Measurements from ENCODE around the gene ALDH1A2. TPM values are rescaled to one million over a fixed set of nuclear protein-coding genes. Genes with fewer than 3 reads are reported as not detected.

ALDH1A2 gene
- total RNA-seq, 4 donors from 2014 or later, result 47.9 to 128 (median 109) TPM

DNA sequence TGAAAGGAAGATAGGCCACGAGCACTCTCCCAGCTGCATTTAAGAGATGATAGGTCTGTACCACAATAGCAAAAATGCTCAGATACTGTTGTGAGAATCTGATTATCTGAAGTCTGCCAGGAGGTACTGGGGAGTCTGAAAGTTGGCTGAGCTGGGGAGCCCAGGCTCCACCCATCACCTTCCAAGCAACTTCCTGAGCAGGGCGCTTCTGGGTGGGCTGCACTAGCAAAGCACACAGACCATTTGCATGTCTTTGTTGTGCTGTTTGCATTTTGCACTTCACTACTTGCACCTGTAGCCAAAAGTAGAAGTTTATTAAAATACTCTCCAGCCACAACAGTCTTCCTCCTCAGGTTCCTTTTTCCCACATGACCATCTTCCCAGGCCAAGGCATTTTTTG lies 133.2 kb downstream of the ALDH1A2 start:
- no peak for TF ChIP-seq POLR2A (IDR thresholded peaks at IDR 0.05)
- TF ChIP-seq, protein P1, sequence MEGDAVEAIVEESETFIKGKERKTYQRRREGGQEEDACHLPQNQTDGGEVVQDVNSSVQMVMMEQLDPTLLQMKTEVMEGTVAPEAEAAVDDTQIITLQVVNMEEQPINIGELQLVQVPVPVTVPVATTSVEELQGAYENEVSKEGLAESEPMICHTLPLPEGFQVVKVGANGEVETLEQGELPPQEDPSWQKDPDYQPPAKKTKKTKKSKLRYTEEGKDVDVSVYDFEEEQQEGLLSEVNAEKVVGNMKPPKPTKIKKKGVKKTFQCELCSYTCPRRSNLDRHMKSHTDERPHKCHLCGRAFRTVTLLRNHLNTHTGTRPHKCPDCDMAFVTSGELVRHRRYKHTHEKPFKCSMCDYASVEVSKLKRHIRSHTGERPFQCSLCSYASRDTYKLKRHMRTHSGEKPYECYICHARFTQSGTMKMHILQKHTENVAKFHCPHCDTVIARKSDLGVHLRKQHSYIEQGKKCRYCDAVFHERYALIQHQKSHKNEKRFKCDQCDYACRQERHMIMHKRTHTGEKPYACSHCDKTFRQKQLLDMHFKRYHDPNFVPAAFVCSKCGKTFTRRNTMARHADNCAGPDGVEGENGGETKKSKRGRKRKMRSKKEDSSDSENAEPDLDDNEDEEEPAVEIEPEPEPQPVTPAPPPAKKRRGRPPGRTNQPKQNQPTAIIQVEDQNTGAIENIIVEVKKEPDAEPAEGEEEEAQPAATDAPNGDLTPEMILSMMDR (IDR thresholded peaks at IDR 0.05), result no peak
- intact Hi-C loops (cut with DNase I; ENCODE audit: low total_unique reads), result no loop called here

GRCh38 chr15:57931570-57931969 lies 133.9 kb downstream of the ALDH1A2 start:
- intact Hi-C loops (cut with DNase I; ENCODE audit: low total_unique reads), result no loop called here
- Histone ChIP-seq H3K4me3 (no peak overlapping the region), H3K27ac (no peak overlapping the region), H3K27me3 (no peaks in the 10 kb centered on the region), H3K36me3 (no peaks in the 10 kb centered on the region), H3K9me3 (no peaks in the 10 kb centered on the region), H3K4me1 (no peaks in the 10 kb centered on the region)
- no peak for DNase-seq
- TF ChIP-seq POLR2A (IDR thresholded peaks at IDR 0.05), result no peak
- TF ChIP-seq, protein P1 (IDR thresholded peaks at IDR 0.05), result no peak

More for the DNA sequence above, 133.2 kb downstream of the ALDH1A2 start:
- no peaks in the 10 kb centered on the region for H3K36me3 ChIP-seq
- no peaks in the 10 kb centered on the region for H3K4me1 ChIP-seq
- no peak for DNase-seq
- no peak overlapping the region for H3K27ac ChIP-seq
- H3K9me3 ChIP-seq, result no peaks in the 10 kb centered on the region
- H3K4me3 ChIP-seq, result no peak overlapping the region
- H3K27me3 ChIP-seq, result no peaks in the 10 kb centered on the region

GRCh38 chr15:57927091-57927631 lies 138.3 kb downstream of the ALDH1A2 start:
- Histone ChIP-seq H3K36me3 (no peaks in the 10 kb centered on the region), H3K27me3 (no peaks in the 10 kb centered on the region), H3K27ac (no peak overlapping the region), H3K9me3 (no peaks in the 10 kb centered on the region), H3K4me1 (no peaks in the 10 kb centered on the region), H3K4me3 (no peak overlapping the region)
- intact Hi-C loops (cut with DNase I; ENCODE audit: low total_unique reads), result no loop called here
- DNase-seq, result no peak
- TF ChIP-seq, protein P1 (IDR thresholded peaks at IDR 0.05), result no peak
- no peak for TF ChIP-seq POLR2A (IDR thresholded peaks at IDR 0.05)

- Histone ChIP-seq H3K27me3 (no peaks in the 10 kb centered on the region), H3K9me3 (no peaks in the 10 kb centered on the region), H3K4me1 (peaks cover 0 to 5% of the 10 kb centered on the region in 2 donors), H3K27ac (no peak overlapping the region), H3K36me3 (no peaks in the 10 kb centered on the region), H3K4me3 (no peak overlapping the region)
- intact Hi-C loops (cut with DNase I; ENCODE audit: low total_unique reads), result no loop called here
- TF ChIP-seq POLR2A (IDR thresholded peaks at IDR 0.05), result no peak
- TF ChIP-seq, protein P1 (IDR thresholded peaks at IDR 0.05), result no peak
- DNase-seq, result no peak
These were observed 139.9 kb downstream of the ALDH1A2 start for GRCh38 chr15:57925650-57926049.

GRCh38 chr15:57924598-57924997 lies 140.9 kb downstream of the ALDH1A2 start:
- Histone ChIP-seq H3K36me3 (no peaks in the 10 kb centered on the region), H3K4me1 (peaks cover 0 to 6% of the 10 kb centered on the region in 2 donors), H3K9me3 (no peaks in the 10 kb centered on the region), H3K4me3 (no peak overlapping the region), H3K27me3 (no peaks in the 10 kb centered on the region), H3K27ac (peak overlapping the region; percentile 66 to 81)
- intact Hi-C loops (cut with DNase I; ENCODE audit: low total_unique reads), result no loop called here
- TF ChIP-seq, protein P1 (IDR thresholded peaks at IDR 0.05), result no peak
- no peak for TF ChIP-seq POLR2A (IDR thresholded peaks at IDR 0.05)
- DNase-seq, result no peak
